Stimulated activated CD4-positive, alpha-beta T cell treated with anti-CD3 and anti-CD28 coated beads, TNF-alpha, amount 100 ng/mL, for 24 hours (primary cell): ENCODE results near the gene CEPT1.

Experiments
- DNase-seq, 3 experiments: peaks; one replicate each; pipeline ENCODE4 v3.0.0-alpha.2; 2020; ENCODE audit warnings: low read depth in 3 of 3

Gene CEPT1

DNA sequence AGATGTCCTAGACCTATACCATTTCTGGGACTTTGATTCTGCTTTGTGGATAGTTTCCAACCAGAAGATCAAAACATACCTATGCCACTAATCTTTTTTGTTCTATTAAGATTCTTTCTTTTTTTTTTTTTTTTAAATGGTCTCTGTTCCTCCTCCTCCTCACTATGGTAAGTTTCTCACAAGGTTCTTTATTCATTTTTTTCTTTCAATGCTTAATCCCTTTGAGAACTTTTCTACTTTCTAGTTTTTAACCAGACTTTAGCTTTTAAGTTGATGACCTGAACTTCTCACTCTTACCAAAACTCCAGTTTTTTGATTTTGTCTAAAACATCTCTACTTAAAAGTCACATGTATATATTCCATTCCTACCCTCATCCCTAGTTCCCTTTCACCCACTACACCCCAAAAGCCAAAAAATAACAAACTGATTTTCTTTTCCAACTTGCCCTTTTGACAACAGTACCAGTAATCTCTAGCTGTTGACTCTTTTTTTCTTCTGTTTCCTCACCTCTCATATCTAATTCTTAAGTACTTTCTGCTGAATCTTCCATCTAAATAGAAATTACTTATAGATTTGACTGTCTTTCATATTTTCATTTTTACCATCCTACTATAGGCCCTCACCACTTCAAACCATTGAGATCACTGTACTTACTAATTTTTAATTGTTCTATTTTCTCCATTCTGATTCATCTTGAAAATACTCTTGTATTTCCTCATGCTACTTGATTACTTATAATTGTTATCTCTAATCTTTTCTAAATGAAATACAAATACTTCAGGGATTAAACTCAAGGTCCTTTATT lies 6.1 kb downstream of the CEPT1 start:
- DNase-seq = no peak

- DNase-seq = no peak
Observed at GRCh38 chr1:111147948-111148347, 7.9 kb downstream of the CEPT1 start.

DNA sequence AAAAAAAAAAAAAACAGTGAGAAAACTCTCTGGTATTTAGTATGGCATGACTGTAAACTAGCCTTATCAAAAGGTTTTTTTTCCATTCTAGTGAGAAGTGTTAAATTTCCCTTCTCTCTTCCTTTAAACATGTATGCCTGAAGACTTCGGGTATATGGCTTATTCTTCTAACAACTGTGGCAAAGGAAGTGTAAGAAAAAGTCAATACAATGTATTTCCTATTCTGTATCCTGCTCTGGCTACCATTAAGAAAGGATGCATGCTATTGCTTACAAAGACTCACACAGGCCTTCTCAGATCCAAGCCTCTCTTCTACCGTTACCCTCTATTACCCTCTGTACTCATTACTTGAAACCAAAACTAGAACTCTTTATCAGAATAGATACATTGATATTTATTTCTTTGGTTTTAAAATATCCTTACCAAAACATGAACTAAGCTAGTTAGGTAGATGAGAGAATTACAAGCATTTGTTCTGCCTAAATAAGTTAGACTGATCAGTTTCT lies 8.4 kb downstream of the CEPT1 start:
- DNase-seq = no peak

GRCh38 chr1:111151838-111152237 lies 11.8 kb downstream of the CEPT1 start:
- no peak for DNase-seq

GRCh38 chr1:111154021-111154999 lies 14.3 kb downstream of the CEPT1 start:
- no peak for DNase-seq

GRCh38 chr1:111157431-111157830 lies 17.4 kb downstream of the CEPT1 start:
- DNase-seq = no peak

- DNase-seq = no peak
Observed at GRCh38 chr1:111161843-111162487, 21.9 kb downstream of the CEPT1 start.

DNA sequence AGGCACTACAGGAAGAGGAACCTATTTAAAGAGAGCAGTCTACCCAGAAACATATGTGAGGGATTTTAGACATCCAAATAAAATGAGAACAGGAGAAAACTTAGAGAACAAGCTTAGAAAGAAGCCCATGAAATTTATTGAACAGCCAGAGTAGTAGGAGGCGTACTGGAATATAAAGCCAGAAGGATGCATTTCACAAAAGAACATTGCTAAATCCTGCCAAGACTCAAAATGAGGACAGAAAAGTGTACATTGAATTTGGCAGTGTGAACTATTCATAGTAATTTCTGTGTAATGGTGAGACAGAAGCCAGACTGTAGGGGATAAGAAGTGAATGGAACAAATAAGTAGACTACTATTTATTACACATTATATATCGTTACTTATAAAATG lies 22.5 kb downstream of the CEPT1 start:
- no peak for DNase-seq

GRCh38 chr1:111163363-111163762 lies 23.3 kb downstream of the CEPT1 start:
- DNase-seq = no peak

GRCh38 chr1:111164151-111164550 lies 24.1 kb downstream of the CEPT1 start:
- no peak for DNase-seq

DNA sequence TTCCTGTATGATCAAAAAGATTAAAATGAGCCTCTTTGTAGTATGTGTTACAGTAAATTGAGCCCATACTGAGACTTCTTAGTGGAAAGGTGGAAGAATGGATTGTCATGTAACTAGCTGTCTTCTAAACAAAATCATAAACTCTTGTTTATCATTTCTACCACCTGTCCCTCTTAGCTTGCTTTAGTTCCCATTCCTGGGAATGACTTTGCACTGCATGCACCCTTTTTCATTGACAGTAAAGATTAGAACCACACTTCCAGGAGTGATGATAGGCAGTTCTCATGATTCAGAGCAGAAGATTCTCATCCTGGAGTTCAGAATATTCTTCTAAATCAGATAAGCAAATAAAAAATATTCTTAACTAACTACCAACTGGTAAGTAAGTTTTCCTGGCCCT lies 32.4 kb downstream of the CEPT1 start:
- DNase-seq = no peak

- no peak for DNase-seq
Observed at GRCh38 chr1:111174070-111174469, 34.0 kb downstream of the CEPT1 start.

- no peak for DNase-seq
Observed at GRCh38 chr1:111175349-111175748, 35.3 kb downstream of the CEPT1 start.

DNA sequence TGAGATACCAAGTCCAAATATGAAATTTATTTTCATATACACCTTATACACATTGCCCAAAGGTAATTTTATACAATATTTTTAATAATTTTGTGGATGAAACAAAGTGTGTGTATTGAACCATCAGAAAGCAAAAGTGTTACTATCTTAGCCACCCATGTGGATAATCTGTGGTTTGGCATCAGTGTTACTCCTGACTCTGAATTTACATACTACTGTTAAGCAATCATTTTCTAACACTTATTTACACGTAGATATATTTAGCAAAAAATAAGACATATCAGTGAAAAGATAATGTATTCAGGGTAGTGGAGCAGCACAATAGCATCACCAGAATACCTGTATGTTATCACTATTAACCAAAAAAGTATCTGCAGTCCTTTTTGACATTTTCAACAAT lies 36.7 kb downstream of the CEPT1 start:
- DNase-seq = no peak

GRCh38 chr1:111179968-111180533 lies 40.0 kb downstream of the CEPT1 start:
- no peak for DNase-seq

DNA sequence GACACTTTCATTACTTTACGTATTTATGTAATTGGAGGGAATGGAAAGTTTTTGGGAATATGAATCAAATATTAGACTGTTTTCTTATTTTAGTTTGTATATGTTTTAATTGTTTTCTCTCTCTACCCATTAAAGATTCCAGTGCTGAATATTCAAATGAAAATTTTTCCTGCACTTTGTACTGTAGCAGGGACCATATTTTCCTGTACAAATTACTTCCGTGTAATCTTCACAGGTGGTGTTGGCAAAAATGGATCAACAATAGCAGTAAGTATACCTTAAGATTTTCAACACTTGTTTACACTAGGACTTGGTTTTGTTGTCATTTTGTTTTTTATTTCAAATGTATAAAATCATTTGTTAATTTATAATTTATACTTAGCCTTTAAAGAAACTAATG lies 42.0 kb downstream of the CEPT1 start:
- DNase-seq = no peak

DNA sequence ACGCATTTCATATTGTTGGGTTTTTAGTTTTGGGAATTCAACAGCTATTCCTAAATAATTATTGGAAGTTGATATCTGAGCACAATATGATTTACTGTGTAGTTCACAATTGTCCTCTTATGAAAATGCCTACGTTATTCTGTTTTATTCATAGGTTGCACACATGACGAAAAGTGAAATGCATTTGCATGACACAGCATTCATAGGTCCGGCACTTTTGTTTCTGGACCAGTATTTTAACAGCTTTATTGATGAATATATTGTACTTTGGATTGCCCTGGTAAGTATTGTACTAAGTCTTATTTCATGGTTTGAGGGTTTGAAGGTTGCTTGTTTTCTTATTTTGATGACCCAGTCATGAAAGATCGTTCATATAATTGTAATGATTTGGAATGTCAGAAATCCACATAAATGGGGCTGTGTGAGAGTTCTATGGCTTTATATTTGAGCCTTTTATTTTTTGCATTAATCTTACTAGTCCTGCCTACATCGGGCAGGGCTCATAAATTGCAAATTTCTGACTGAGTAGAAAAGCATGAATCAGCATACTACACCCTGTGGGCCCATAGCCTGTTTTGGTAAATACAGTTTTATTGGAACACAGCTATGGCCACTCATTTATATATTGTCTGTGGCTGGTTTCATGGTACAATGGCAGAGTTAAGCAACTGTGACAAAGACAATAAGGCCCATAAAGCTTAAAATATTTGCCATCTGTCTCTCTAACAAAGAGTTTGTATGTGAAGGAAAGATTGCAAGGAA lies 43.5 kb downstream of the CEPT1 start:
- no peak for DNase-seq

- no peak for DNase-seq
Observed at GRCh38 chr1:111184663-111185062, 44.6 kb downstream of the CEPT1 start.

- DNase-seq = no peak
Observed at GRCh38 chr1:111190931-111191451, 51.0 kb downstream of the CEPT1 start.

DNA sequence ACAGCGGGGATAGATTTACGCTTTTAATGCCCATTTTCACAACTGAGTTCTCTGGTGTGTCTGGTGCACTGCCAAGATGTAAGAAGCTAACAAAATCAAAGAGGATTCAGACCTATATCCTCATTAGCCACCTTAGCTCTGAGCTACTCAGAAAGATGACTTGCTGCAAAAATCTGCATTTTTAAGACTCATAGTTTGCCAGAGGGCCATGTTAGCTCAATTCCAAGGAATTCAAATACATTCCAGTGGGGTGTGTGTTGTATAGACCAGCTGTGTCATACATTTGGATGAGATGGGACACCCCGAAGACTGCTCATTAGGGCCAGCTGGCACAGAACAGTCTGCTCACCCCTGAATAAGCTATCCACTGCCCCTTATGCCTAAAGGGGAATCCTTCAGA lies 51.5 kb downstream of the CEPT1 start:
- DNase-seq = no peak

- DNase-seq = no peak
Observed at GRCh38 chr1:111192074-111192473, 52.1 kb downstream of the CEPT1 start.
